HG03039 (cell line): ENCODE data around the gene PHF5A.

Experiments used
- ATAC-seq: cut with Tn5 transposase; IDR thresholded peaks from one replicate; pipeline ENCODE4 v1.9.1; 2021; ENCODE audit warnings: mild to moderate bottlenecking, moderate library complexity; ENCODE audit not compliant: unreplicated experiment

Gene PHF5A

GRCh38 chr22:41468381-41469217 lies at the start of gene PHF5A, which contains the start of gene ACO2:
PHF5A (minus strand) TSS chr22:41468692; CDS start chr22:41468653, 39 bp downstream.
ACO2 (plus strand) TSS chr22:41469117; CDS start chr22:41469147, 30 bp downstream.
- ATAC-seq = peak; percentile 77

GRCh38 chr22:41518048-41518347 lies 49.5 kb upstream of the PHF5A start:
- ATAC-seq = no peak

GRCh38 chr22:41517172-41518047 lies 48.9 kb upstream of the PHF5A start:
- no peak for ATAC-seq

- no peak for ATAC-seq
Measured at GRCh38 chr22:41516462-41516861, 48.0 kb upstream of the PHF5A start.

GRCh38 chr22:41513391-41513790 lies 44.9 kb upstream of the PHF5A start:
- no peak for ATAC-seq

GRCh38 chr22:41512421-41513194 lies 44.1 kb upstream of the PHF5A start:
- ATAC-seq = no peak

GRCh38 chr22:41511521-41511968 lies 43.1 kb upstream of the PHF5A start:
- no peak for ATAC-seq

GRCh38 chr22:41508770-41509170 lies 40.3 kb upstream of the PHF5A start:
- no peak for ATAC-seq

- ATAC-seq = no peak
Measured at GRCh38 chr22:41507330-41508063, 39.0 kb upstream of the PHF5A start.

- ATAC-seq = no peak
Measured at GRCh38 chr22:41505511-41506220, 37.2 kb upstream of the PHF5A start.

- ATAC-seq = no peak
Measured at GRCh38 chr22:41504816-41505215, 36.3 kb upstream of the PHF5A start.

- no peak for ATAC-seq
Measured at GRCh38 chr22:41504397-41504796, 35.9 kb upstream of the PHF5A start.

GRCh38 chr22:41501209-41501608 lies 32.7 kb upstream of the PHF5A start:
- no peak for ATAC-seq

- ATAC-seq = no peak
Measured at GRCh38 chr22:41500303-41500702, 31.8 kb upstream of the PHF5A start.

- ATAC-seq = no peak
Measured at GRCh38 chr22:41499624-41500280, 31.3 kb upstream of the PHF5A start.

GRCh38 chr22:41498303-41498835 lies 29.9 kb upstream of the PHF5A start:
- ATAC-seq = no peak

- ATAC-seq = no peak
Measured at GRCh38 chr22:41491374-41492100, 23.0 kb upstream of the PHF5A start.
